HuH-7.5 (cell line): ENCODE data around the gene RBBP8NL.

ENCODE experiments used
- DNase-seq: peaks from one replicate; pipeline ENCODE4 v3.0.0; 2011; ENCODE audit warnings: low spot score

Gene RBBP8NL

DNA sequence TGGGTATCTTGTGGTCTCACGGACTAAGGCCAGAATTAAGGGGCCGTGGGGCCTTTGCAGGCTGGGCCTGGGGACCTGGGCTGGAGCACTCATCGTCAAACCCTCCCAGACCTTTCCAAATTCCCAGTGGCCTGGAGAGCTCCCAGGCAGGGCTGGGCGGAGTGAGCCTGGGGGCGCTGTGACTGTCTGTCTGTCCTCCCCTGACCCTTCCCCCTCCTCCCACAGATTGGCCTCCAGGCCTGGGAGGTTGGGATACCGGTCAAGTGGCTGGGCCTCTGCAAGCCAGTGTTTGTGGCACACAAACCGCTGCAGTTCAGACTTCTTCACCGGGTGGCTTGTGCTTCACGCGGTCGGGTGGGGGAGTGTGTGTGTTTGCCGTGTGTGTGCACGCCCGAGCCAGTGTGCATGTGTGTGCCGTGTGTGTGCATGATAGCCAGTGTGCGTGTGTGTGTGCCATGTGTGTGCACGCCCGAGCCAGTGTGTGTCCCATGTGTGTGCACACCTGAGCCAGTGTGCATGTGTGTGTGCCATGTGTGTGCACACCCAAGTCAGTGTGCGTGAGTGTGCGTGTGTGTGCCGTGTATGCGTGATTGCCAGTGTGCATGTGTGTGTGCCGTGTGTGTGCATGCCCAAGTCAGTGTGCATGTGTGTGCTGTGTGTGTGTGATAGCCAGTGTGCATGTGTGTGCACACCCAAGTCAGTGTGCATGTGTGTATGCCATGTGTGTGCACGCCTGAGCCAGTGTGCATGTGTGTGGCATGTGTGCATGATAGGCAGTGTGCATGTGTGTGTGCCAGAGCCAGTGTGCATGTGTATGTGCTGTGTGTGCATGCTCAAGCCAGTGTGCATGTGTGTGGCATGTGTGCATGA is 6.3 kb downstream of the RBBP8NL start:
- no peak for DNase-seq

DNA sequence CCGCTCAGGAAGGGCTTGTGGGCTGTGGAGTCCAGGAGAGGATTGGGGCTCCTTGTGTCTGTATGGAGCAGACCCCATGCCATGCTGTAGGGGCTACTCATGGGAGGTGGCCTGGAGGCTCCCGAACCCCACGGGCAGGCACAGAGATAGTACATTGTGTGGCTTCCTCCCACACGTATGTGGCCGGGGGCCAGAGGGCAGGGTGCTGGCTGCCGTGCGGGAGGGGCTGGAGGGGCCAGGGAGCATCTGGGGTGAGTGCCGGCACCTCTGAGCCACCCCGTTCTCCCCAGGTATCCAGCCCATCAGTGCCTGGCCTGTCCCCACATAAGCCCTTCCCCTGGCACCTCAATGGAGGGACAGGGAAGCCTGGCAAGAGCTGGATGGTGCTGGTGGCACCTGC is 7.6 kb downstream of the RBBP8NL start:
- DNase-seq = no peak

DNA sequence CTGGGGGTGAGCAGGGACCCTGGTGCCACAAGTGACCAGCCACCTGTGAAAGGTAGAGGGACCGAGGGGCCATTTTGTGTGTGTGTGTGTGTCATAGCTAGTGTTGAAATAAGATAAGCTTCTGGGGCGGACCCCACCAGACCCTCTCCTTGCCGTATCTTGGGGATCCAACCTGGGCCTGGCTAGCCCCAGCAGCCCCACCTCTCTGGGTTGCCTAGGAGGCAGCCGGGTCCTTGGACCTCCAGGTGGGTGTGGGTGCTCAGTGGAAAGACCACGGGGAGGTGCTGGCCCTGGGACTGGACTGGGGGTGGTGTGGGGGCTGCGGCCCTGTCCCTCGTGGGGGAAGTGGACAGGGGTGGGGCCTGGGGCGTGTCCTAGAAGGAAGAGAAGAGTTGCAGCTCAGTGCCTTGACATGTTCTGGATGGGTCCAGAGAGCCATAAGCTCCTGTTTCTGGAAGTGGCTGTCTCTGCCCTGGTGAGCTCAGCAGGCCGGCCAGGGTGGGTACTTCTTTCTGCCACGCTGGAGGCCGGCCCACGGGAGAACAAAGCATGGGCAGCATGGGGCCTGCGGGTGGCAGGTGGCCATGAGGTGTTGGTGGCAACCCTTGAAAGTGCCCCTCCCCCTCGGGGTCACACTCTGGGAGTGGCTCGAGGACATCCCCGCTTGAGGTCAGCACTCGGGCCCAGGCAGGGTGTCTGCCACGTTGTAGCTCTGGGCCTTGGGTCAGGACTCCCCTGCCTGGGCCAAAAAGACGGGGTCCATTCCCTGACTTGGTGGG is 8.4 kb downstream of the RBBP8NL start:
- no peak for DNase-seq

DNA sequence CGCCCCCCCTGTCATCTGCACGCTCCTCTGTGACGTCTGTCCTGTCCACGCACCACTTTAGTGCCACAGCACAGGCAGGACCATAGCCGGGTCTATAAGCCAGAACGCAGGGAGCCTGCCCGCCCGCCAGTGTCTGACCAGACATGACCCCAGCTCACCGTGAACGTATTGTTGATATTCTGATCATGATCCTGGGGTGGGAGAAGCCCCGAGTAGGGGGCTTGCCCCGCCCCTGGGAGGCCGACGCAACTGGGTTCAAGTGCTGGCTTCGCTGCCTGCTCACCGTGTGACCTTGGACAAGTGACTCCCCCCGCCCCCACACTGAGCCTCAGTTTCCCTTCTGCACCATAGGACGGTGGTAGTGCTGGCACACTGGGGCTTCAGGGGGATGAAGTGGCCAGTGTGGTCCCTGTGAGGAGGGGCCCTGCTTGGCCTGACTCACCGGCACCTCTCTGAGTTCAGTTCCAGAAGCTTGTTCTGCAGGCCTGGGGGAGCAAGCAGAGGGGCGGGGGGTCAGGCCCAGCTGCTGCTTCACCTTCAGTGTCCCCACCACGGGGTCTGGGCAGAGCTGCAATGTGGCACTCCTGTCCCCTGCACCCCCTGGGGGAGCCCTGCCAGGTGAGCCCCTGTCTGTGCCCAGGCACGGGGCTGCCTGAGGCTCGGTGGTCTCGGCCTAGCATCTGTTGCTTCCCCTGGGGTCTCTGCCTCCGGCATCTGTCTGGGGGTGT is 9.2 kb downstream of the RBBP8NL start:
- no peak for DNase-seq

DNA sequence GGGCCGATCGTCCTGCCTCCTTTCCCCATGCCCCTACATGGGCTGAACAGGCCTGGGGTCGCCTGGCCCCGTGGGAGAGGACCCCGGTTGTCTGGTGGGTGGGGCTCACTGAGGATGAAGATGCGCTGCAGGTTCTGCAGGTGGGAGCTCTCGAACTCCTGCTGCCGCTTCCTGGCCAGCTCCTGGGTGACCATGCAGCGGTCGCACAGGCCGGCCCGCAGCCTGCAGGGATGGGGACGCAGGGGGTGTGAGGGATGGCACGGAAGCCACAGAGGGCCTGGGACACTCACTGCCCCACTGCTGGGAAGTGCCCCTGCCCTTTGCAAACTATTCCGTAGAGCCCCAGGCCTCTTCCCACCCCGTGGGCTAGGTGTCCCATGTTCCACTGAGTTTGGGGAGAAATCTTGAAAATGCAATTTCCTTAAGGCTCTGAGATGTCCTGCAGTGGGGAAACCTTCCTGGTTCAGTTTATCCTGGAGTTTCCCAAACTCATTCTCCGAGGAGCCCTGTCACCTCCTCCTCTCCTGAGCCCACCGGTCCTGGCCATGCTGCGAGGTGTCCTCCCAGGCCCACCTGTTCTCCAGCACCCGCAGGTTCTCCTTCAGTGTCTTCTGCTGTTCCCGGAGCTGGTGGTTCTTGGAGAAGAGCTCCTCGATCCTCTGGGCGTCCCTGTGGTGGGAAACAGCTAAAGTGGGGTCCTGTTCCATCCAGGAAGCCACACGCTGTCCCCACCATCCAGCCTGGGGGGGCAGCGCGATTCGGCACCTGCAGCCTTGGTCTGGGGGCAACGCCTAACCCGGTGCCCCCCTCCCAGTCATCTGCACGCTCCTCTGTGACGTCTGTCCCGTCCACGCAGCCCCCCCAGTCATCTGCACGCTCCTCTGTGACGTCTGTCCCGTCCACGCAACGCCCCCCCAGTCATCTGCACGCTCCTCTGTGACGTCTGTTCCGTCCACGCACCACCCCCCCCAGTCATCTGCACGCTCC is 10.4 kb downstream of the RBBP8NL start:
- DNase-seq = no peak

DNA sequence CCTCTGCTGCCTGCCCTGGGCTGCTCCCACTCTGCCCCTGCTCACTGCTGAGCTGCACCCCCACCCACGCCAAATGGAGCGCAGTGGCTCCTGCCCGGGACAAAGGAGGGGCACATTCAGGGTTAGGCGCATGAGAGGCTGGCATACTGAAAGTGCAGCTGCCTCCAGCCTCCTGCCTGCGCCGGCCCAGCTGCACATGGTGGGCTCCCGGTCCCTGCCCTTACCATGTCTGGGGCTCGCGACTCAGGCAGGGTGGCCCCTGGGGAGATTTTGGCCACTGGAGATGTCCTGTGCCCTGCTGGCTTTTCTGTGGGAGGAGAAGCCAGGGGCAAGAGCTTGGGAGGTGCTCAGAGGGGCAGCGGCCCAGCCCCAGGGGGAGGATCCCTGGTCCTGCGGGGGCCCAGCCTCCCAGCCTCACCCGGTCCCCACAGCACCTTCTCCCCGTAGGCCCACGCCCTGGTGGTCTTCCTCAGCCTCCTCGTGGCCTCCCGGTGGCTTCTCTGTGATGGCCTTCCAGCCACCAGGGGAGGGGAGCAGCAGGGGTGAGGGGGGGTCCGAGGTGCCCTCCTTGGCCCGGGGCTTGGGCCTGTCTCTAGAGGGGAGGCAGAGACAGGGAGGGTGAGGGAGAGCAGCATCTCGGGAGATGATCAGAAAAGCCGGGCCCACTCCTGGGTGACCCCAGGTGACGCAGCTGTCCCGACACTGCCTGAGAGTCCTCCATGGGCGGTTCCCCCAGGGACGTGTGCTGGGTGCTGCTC is 11.8 kb downstream of the RBBP8NL start:
- DNase-seq = no peak

DNA sequence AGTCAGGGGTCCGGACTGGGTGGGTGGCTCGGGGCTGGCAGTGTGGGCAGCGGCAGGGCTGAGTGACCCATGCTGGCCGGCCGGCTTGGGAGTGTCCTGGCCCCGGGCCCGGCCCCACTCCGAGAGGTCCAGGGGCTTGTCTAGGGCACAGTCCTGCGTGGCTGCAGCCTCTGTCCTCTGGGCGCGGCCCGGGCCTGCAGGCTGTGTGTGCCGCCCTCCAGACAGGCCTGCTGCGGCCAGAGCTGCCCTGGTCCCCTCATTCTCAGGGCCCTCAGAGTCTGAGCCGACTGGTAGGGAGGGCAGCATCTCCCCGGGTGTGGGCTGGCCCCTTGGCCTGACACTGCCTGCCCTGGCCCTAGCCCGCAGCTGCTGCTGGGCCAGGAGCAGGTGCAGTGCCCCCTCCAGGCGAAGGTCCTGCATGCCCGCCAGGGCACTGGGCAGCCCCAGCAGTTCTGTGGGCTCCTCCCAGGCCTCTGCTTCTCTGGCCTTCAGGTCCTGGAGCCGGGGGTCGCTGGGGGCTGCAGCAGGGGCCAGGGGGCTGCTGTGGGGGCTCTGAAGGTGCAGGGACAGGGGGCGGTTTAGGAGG is 13.3 kb downstream of the RBBP8NL start:
- DNase-seq = no peak

DNA sequence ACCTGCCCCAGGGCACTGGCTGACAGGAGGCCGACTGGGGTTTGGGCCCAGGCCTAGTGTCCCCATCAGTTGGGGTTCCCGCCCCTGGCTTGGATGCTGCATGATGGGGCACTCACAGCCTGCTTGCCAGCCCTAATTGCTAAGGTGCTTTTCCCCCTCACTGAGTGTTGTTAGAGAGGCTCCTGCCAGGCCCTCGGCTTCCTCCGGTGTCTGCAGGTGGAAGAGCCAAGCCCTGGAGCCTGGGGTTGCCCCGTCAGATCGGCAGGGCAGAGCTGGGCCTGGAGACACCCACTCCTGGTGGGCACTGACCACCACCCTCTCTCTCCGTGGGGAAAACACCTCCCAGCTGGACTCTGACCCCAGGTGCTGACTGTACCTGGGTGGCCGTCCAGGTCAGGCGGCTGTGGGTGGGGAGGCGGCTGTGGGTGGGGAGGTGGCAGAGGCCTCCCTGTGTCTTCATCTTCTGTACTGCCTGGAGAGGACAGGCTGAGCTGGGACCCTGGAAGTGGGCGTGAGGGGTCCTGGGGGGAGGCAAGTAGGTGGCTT is 14.2 kb downstream of the RBBP8NL start:
- DNase-seq = no peak

DNA sequence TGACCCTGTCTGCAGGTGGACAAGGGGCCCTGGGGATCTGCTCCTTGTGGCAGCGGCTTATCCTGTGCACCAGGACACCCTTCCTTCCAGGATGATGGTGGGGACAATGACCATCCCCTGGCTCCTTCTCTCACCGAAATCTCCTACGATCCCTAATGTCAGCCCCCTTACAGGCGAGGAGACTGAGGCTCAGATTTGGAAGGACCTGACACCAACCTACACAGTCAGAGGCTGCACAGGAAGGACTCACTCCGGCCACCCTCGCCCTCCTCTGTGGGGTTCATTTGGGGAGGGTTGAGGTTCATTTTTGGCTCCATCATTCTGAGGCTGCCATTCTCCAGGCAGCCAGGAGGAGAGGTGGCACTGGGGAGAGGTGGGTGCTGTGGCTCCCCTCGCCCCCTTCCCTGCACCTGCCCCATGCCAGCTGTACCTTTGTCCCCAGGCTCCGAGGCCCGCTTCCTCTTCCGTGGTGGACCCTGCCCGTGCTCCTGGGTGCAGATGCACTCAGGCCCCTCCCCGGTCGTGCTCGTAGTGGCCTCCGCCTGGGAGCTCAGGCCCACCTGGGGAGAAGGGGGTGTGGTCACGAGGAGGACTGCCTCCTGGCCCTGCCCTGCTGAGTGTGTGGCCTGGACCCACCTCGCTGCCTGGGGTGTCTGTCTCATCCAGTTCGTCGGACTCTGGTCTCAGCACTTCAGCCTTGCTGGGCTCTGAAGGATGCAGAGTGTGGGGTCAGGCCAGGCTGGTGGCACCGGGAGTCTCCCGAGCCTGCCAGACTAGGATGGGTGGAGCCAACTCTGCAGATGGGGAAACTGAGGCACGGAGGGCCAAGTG is 14.9 kb downstream of the RBBP8NL start:
- no peak for DNase-seq

DNA sequence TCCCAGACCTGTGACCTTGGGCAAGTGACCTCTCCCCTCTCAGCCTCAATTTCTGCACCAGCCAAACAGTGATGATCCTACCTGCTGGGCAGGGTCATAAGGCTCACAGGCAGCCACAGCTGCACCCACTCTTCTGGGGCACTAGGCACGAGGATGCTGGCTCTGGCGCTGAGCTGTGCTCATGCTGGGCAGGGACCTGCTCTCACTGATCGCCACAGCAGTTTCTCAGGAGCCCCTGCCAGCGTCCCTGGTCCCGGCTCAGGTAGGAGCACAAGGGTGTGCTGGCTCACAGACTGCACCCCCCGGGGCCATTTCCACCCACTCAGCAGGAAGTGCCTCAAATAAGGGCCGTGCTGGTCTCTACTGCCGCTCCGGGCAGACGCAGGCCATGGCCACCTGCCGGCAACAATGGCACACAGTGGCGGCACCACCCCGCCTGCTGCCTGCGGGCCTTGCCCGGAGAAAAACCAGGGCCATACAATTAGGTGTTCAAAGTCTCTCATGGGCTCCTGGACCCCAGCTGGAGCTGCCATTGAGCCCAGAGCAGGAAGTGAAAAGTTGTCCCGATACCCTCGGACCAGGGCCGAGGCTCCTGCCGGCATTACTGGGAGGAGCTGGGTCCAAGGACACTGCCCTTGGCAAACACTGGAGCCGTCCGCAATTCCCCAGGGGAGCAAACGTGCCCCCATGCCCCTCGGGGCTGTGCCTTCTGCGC is 15.7 kb downstream of the RBBP8NL start:
- no peak for DNase-seq

DNA sequence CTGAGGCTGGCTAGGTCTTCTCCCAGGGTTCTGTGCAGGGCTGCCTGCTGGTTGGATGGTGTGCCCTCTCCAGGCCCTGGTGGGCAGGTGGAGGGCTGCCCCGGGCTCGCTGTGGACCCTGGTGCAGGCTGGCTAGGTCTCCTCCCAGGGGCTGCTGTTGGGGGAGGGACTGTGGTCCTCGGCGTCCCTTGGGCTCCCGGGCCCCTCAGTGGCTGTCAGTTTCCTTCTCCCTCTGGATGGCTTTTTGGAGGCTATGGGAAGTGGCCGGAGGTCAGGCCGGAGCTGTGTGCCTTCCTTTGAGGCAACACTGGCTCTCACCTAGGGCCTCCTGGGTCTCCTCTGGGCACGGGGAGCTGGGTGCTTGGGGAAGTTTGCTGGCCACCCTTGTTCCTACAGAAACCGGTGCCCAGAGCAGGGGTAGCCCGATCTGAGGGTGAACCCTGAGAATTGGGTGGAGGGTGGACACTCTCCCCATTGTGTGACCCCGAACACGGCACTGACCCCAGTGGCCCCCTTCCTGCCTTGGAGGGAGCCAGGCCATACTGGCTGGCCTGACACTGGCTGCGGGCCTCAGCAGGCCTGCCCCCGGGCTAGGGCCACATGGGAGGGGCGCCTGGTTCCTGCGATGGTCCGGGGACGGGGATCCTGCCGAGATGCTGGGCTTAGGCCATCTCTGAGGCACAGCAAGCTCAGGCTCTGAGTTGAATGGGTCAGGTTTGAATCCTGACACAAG is 16.4 kb downstream of the RBBP8NL start:
- no peak for DNase-seq

DNA sequence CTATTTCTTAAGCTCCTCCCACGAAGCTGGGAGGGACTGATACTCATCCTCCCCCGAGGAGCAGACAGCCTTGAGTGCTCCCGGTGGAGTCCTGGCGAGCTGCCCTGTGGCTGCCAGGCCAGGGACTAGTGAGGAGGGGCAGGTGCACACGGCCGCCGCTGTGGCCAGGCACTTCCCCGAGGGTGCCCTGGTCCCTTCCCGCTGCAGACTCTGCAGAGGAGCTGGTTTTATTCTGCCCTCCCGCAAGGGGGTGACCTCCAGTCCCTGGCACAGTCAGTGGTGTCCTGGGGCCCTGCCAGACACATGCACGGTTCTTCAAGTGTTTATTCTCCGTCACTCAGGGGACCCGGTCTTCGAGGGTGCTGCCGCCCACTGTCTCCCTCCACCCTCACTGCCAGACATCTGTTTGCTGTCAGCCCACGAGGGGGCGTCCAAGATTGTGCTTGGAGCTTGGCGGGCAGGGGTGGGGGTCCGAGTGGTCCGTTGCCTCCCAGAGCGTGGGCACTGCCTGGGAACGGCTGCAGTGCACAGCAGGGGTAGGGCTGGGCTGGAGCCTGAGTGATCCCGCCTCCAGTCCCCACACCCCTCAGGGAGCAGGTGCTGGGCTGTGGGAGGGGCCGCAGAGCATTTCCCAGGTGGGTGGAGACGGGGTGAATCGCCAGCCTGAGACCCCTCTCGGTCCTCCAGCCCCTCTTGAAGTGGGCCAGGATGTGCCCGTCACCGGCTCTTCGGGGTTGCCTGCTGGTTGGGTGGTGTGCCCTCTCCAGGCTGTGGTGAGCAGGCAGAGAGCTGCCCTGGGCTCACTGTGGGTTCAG is 17.2 kb downstream of the RBBP8NL start:
- peak; percentile 85 for DNase-seq

DNA sequence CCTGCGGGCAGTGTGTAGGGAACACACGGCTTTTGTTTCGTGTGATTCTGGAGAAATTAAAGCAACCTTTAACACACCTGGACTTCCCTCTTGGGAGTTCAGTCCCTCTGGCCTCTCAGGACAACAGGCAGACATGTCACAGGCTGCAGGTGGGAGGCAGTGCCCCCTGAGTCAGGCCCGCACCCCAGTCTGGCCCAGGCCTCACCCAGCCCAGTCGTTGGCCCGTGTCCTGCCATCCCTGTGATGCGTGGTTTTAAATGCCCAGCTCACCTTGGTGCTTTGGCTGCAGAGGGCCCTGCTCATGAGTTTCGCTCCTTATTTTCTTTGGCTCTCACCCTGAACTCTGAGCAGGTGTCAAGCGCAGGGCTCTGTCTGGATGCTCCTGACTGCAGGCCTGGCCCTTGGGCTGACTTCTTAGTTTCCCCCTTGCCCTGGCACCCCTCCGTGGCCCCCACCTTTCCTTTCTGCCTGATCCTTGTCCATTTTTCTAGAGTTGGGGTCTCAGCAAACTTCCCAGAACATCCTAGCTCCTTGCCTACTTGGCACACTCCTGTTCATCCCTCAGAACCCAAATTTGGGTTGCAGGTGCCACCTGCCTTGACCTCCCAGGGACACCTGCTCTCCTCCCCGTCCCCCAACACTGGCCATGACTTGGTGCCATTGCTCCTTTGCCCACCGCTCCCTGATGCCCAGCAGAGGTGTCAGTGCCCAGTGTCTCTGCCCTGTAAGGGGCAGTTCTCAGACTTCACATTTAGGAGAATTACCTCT is 18.1 kb downstream of the RBBP8NL start:
- DNase-seq = no peak

DNA sequence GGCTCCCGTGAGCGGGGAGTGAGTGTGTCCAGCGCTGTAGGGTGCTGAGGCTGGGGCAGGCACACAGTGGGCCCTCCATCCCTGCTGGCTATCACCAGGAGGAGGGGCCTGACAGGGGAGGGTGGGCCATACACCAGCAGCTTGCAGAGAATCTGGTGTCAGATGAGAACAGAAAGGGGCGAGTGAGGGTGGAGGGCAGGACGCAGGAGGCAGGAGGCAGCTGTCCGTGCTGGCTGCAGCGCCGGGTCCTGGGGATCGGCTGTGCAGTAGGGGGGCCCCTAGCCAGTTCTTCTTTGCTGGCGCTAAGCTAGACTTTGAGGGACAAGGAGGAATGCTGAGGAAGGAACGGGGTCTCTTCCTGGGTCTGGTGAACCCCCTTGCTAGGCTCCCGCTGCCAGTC is 18.7 kb downstream of the RBBP8NL start:
- DNase-seq = no peak

DNA sequence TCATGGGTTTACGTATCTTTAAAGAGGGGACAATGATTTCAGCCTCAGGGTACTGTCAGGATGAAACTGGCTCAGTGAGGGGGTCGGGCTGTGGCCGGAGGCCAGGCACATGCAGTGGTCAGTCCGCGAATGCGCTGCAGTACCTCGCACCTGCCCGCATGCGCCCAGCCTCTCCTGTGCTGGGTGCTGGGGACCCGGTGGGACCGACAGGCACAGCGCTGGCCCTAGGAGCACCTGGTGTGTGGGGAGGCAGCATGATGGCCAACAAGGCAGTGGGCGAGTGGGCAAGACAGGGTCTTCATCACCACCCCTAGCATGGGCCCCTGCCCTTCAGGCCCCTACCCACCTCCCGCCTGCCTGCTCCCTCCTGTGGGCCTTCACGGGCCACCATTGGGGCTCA is 19.3 kb downstream of the RBBP8NL start:
- no peak for DNase-seq
